Spleen (tissue), 11 donors: ENCODE results near the gene LCAT. TPM values are rescaled to one million over a fixed set of nuclear protein-coding genes. Genes with fewer than 3 reads are reported as not detected.

ENCODE experiments used
- DNase-seq: peaks from one replicate; pipeline ENCODE4 v3.0.0-alpha.2; 2020
- H3K27ac ChIP-seq, 8 donors: fragments of 200-600 bp; sonication (generic) in 7 of 8; 1 replicate in 4 of 8; 2 replicates in 4 of 8; pipeline versions ENCODE4 v1.5.0 to v1.8.0; 2016 to 2021; ENCODE audit warnings: inconsistent platforms in 4 of 8, mild to moderate bottlenecking in 4 of 8, moderate library complexity in 1 of 8
- H3K27me3 ChIP-seq, 7 donors: fragments of 200-600 bp; sonication (generic) in 6 of 7; replicated peaks in 1 of 7; 1 replicate in 4 of 7; 2 replicates in 3 of 7; pipeline versions ENCODE4 v1.5.0 to v1.8.0; 2016 to 2021; ENCODE audit warnings: inconsistent platforms in 3 of 7, mild to moderate bottlenecking in 1 of 7
- H3K36me3 ChIP-seq, 6 donors: fragments of 200-600 bp; sonication (generic) in 5 of 6; 1 replicate in 4 of 6; 2 replicates in 2 of 6; pipeline versions ENCODE4 v1.5.0 to v1.8.0; 2016 to 2021; ENCODE audit warnings: inconsistent platforms in 2 of 6
- H3K4me1 ChIP-seq, 6 donors: fragments of 200-600 bp; sonication (generic) in 5 of 6; 1 replicate in 3 of 6; 2 replicates in 3 of 6; pipeline versions ENCODE4 v1.5.0 to v1.8.0; 2016 to 2021; ENCODE audit warnings: inconsistent platforms in 3 of 6
- H3K4me3 ChIP-seq, 8 donors: fragments of 200-600 bp; sonication (generic) in 7 of 8; 1 replicate in 4 of 8; 2 replicates in 4 of 8; pipeline versions ENCODE4 v1.5.0 to v1.8.0; 2016 to 2021; ENCODE audit warnings: inconsistent platforms in 4 of 8, mild to moderate bottlenecking in 4 of 8, moderate library complexity in 2 of 8
- H3K9me3 ChIP-seq, 8 donors: fragments of 200-600 bp; sonication (generic) in 7 of 8; 1 replicate in 4 of 8; 2 replicates in 4 of 8; pipeline versions ENCODE4 v1.5.0 to v1.8.0; 2016 to 2021; ENCODE audit warnings: inconsistent platforms in 4 of 8
- CTCF ChIP-seq, 11 experiments: fragments of 200-600 bp in 7 of 11; fragments of 450-650 bp in 4 of 11; sonication (generic) in 4 of 11; IDR thresholded peaks in 8 of 11; conservative IDR thresholded peaks in 3 of 11; 1 replicate in 7 of 11; 2 replicates in 4 of 11; pipeline versions ENCODE4 v1.4.0 to v1.8.0; 2016 to 2021; ENCODE audit warnings: antibody characterized with exemption in 11 of 11, inconsistent platforms in 4 of 11, mild to moderate bottlenecking in 1 of 11
- POLR2A ChIP-seq, 3 donors: fragments of 450-650 bp; IDR thresholded peaks; one replicate each; pipeline ENCODE4 v1.5.1; 2017; ENCODE audit warnings: antibody characterized with exemption in 3 of 3, mild to moderate bottlenecking in 1 of 3
- POLR2AphosphoS5 ChIP-seq, 3 donors: sonication (generic); formaldehyde crosslinking; IDR thresholded peaks; one replicate each; pipeline ENCODE4 v1.5.1; 2017; ENCODE audit warnings: antibody characterized with exemption in 3 of 3
- WGBS, 5 donors: extraction: QIAGEN DNeasy Blood & Tissue Kit in 3 of 5; methylation state at CpG; one replicate each; pipeline versions ENCODE4 v1.1.5 to v1.1.7; 2013 to 2018; 5-methylcytosine and 5-hydroxymethylcytosine counted together
- intact Hi-C: fragments of 100-400 bp; cut with DNase I; formaldehyde crosslinking; loops from one replicate; pipeline ENCODE4 v1.15.0; 2023; ENCODE audit warnings: low total_unique reads
- polyA plus RNA-seq, 3 donors: library from polyadenylated mRNA; stranded (reverse); fragments of 200-250 nt; gene quantifications; one replicate each; pipeline ENCODE4 v1.2.1, GENCODE V29; 2013
- total RNA-seq, 7 donors: library from RNA; depleted of rRNA in 3 of 7; stranded (reverse); fragments of >200 nt in 3 of 7; fragmentation: NEBNext Ultra II Directional in 4 of 7; extraction: Animal tissue kit (Norgen Biotek cat#: 25700) in 4 of 7; gene quantifications; one replicate each; pipeline versions ENCODE4 v1.1.0 to v1.2.1, GENCODE V29; 2016 to 2021
- donor health status: healthy with polysubstance abuse.
- donor health status: DM: no; HTN: no; CAD: no; lungs with moderate emphysema.
- donor health status: DM: no; HTN: no; CAD: no.
- donor health status: Bipolar disorder and iron deficiency.
- donor health status: healthy.
- donor health status: DM: no; HTN: no; CAD: no.
- donor health status: DM: yes; HTN: yes; CAD: no.

The LCAT gene
- total and polyA plus RNA-seq, 10 donors: 5.2 to 51.6 (median 17.0) TPM

- Histone ChIP-seq H3K4me1 (peaks cover 16 to 31% (median 26%) of the 10 kb centered on the region in 6 donors), H3K9me3 (no peaks in the 10 kb centered on the region), H3K4me3 (no peak overlapping the region), H3K27me3 (no peaks in the 10 kb centered on the region), H3K27ac (no peak overlapping the region), H3K36me3 (no peaks in the 10 kb centered on the region)
- WGBS, 5 donors: 93 to 96% (median 96%) methylated on average over 9 of the region's 9 CpGs
- intact Hi-C loops: no loop called here
- TF ChIP-seq POLR2AphosphoS5 (IDR thresholded peaks at IDR 0.05) (no peak), CTCF (IDR thresholded peaks at IDR 0.05 in 8 of 11, conservative IDR thresholded peaks at IDR 0.05 in 3 of 11) (no peak), POLR2A (IDR thresholded peaks at IDR 0.05) (no peak)
- DNase-seq: no peak
These were observed 27.2 kb upstream of the LCAT start for GRCh38 chr16:67971111-67971510.

- peak; percentile 74 for DNase-seq
- H3K27ac ChIP-seq: peak overlapping the region; percentile 84 to 92 (median 88)
- H3K4me1 ChIP-seq: peaks cover 23 to 48% (median 36%) of the 10 kb centered on the region in 6 donors
- peak overlapping the region; percentile 66 to 96 (median 84) for H3K4me3 ChIP-seq
- intact Hi-C loops: no loop called here
- no peaks in the 10 kb centered on the region for H3K27me3 ChIP-seq
- WGBS, 5 donors: 49 to 52% (median 51%) methylated on average over 40 of the region's 40 CpGs
- H3K9me3 ChIP-seq: no peaks in the 10 kb centered on the region
- TF ChIP-seq POLR2A (IDR thresholded peaks at IDR 0.05) (no peak), CTCF (IDR thresholded peaks at IDR 0.05 in 8 of 11, conservative IDR thresholded peaks at IDR 0.05 in 3 of 11) (no peak), POLR2AphosphoS5 (IDR thresholded peaks at IDR 0.05) (no peak)
- no peaks in the 10 kb centered on the region for H3K36me3 ChIP-seq
These were observed 25.5 kb upstream of the LCAT start for GRCh38 chr16:67969254-67970039.

GRCh38 chr16:67968400-67969253, 24.7 kb upstream of the LCAT start, which contains the start of gene SLC12A4:
SLC12A4 (minus strand) TSS chr16:67968637; CDS start chr16:67968553, 84 bp downstream.
- peaks cover 0 to under 1% (median 0%) of the 10 kb centered on the region in 6 donors for H3K36me3 ChIP-seq
- peak; percentile 95 for DNase-seq
- intact Hi-C loops: no loop called here
- H3K4me3 ChIP-seq: peak within 1 kb of the TSS; percentile 66 to 96 (median 84)
- no peaks in the 10 kb centered on the region for H3K27me3 ChIP-seq
- TF ChIP-seq POLR2A (IDR thresholded peaks at IDR 0.05) (peak in 1 of 3 donors; percentile 63), POLR2AphosphoS5 (IDR thresholded peaks at IDR 0.05) (peak; percentile 75 to 84 (median 82)), CTCF (IDR thresholded peaks at IDR 0.05 in 8 of 11, conservative IDR thresholded peaks at IDR 0.05 in 3 of 11) (peak in 1 of 11 experiments; percentile 15)
- H3K9me3 ChIP-seq: no peaks in the 10 kb centered on the region
- H3K4me1 ChIP-seq: peaks cover 24 to 56% (median 43%) of the 10 kb centered on the region in 6 donors
- 0 to 2% (median 1%) methylated on average over 30 to 78 of the region's 78 CpGs for WGBS, 5 donors
- H3K27ac ChIP-seq: peak within 1 kb of the TSS; percentile 84 to 92 (median 88)
